22Rv1 (cell line): ENCODE data around the gene CACNG3.

Source experiments
- ZFX ChIP-seq: fragments of 450-650 bp; IDR thresholded peaks from 2 replicates; pipeline ENCODE4 v1.6.1; 2017; ENCODE audit warnings: antibody characterized with exemption, borderline replicate concordance
- TF ChIP-seq, protein P1 (sequence below): fragments of 450-650 bp; IDR thresholded peaks from 2 replicates; pipeline ENCODE4 v1.5.1; 2017; ENCODE audit warnings: mild to moderate bottlenecking

DNA sequence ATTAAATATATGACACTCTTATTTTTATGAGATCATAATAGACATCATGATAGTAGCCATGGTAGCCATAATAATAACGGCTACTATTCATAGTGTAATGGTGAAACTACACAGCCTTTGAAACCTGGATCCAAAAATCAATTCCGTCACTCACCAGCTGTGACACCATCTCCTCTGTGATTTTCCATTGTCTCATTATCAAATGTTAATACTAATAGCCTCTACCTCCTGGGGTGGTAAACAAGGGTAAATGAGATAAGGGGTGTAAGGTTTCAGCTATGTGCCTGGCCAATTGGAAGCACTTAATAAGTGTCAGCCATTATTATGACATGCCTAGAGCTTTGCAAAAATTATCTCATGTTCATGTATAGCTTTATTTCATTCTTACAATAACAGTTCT lies 88.6 kb downstream of the CACNG3 start:
- TF ChIP-seq, protein P1, sequence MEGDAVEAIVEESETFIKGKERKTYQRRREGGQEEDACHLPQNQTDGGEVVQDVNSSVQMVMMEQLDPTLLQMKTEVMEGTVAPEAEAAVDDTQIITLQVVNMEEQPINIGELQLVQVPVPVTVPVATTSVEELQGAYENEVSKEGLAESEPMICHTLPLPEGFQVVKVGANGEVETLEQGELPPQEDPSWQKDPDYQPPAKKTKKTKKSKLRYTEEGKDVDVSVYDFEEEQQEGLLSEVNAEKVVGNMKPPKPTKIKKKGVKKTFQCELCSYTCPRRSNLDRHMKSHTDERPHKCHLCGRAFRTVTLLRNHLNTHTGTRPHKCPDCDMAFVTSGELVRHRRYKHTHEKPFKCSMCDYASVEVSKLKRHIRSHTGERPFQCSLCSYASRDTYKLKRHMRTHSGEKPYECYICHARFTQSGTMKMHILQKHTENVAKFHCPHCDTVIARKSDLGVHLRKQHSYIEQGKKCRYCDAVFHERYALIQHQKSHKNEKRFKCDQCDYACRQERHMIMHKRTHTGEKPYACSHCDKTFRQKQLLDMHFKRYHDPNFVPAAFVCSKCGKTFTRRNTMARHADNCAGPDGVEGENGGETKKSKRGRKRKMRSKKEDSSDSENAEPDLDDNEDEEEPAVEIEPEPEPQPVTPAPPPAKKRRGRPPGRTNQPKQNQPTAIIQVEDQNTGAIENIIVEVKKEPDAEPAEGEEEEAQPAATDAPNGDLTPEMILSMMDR = no peak
- TF ChIP-seq ZFX = no peak
